Occipital lobe (tissue), 2 donors: ENCODE measurements around the gene ALDH5A1. TPM values are rescaled to one million over a fixed set of nuclear protein-coding genes. Genes with fewer than 3 reads are reported as not detected.
"Not testable (repeated sequence)": the region's sequence is repeated elsewhere in the genome, so short reads cannot be mapped to it uniquely, and the experiment has no call there.

Experiments
- DNase-seq: peaks from one replicate; lab custom pipeline; 2025; lab: John Stamatoyannopoulos, UW
- total RNA-seq: library from RNA; depleted of rRNA; stranded (reverse); fragments of >200 nt; gene quantifications from one replicate; pipeline ENCODE4 v1.2.3, GENCODE V29; 2014

Gene ALDH5A1
- total RNA-seq, 1 donor from 2014 or later = 12.2 TPM

- DNase-seq = no peak
Measured at GRCh38 chr6:24484657-24485323, 10.0 kb upstream of the ALDH5A1 start.

GRCh38 chr6:24486065-24486464, 8.7 kb upstream of the ALDH5A1 start:
- DNase-seq = no peak

GRCh38 chr6:24489470-24489869, 5.3 kb upstream of the ALDH5A1 start, which contains the start of gene GPLD1:
Gene GPLD1, minus strand, starts transcription at chr6:24489578. Its CDS starts 67 bp downstream, at chr6:24489511.
- DNase-seq = no peak

GRCh38 chr6:24489881-24490280, 4.9 kb upstream of the ALDH5A1 start:
- DNase-seq = no peak

GRCh38 chr6:24490948-24491347, 3.8 kb upstream of the ALDH5A1 start:
- DNase-seq = no peak

- no peak for DNase-seq
Measured at GRCh38 chr6:24492475-24492874, 2.3 kb upstream of the ALDH5A1 start.

GRCh38 chr6:24493945-24494820, 586 bp upstream of the ALDH5A1 start:
- no peak for DNase-seq

- DNase-seq = no peak
Measured at GRCh38 chr6:24497254-24497970, 2.6 kb downstream of the ALDH5A1 start.

GRCh38 chr6:24500683-24501082, 5.9 kb downstream of the ALDH5A1 start:
- no peak for DNase-seq

GRCh38 chr6:24501374-24501773, 6.6 kb downstream of the ALDH5A1 start:
- DNase-seq = no peak

GRCh38 chr6:24501914-24502313, 7.1 kb downstream of the ALDH5A1 start:
- no peak for DNase-seq

GRCh38 chr6:24504287-24504648, 9.5 kb downstream of the ALDH5A1 start:
- DNase-seq = no peak

- no peak for DNase-seq
Measured at GRCh38 chr6:24504649-24505586, 10.1 kb downstream of the ALDH5A1 start.

- DNase-seq = no peak
Measured at GRCh38 chr6:24506814-24507520, 12.2 kb downstream of the ALDH5A1 start.

- DNase-seq = not testable (repeated sequence)
Measured at GRCh38 chr6:24511976-24512375, 17.2 kb downstream of the ALDH5A1 start.

GRCh38 chr6:24513602-24514001, 18.8 kb downstream of the ALDH5A1 start:
- no peak for DNase-seq

- no peak for DNase-seq
Measured at GRCh38 chr6:24517659-24518543, 23.1 kb downstream of the ALDH5A1 start.

GRCh38 chr6:24520929-24521546, 26.3 kb downstream of the ALDH5A1 start:
- no peak for DNase-seq
